Kidney (tissue), 14 donors: ENCODE results near the gene CPED1. TPM values are rescaled to one million over a fixed set of nuclear protein-coding genes. Genes with fewer than 3 reads are reported as not detected.
"Not testable (repeated sequence)": the region's sequence is repeated elsewhere in the genome, so short reads cannot be mapped to it uniquely, and the experiment has no call there.

Experiments
- DNase-seq, 5 donors: peaks; one replicate each; pipeline ENCODE4 v3.0.0-alpha.2; 2013 to 2020
- FAIRE-seq: peaks from 2 replicates; lab custom pipeline; 2012; peaks lifted over from hg19 to GRCh38; lab: Jason Lieb, UNC
- H3K27ac ChIP-seq, 2 donors: one replicate each; pipeline ENCODE4 v1.7.0; 2013; ENCODE audit warnings: low read depth in 2 of 2, low read length in 2 of 2, inconsistent platforms in 1 of 2
- H3K27me3 ChIP-seq: one replicate; pipeline ENCODE4 v1.7.1; 2013; ENCODE audit warnings: low read length, inconsistent platforms; ENCODE audit not compliant: control insufficient read depth, insufficient read depth
- H3K36me3 ChIP-seq, 3 donors: one replicate each; pipeline versions ENCODE4 v1.7.0 to v1.7.1; 2013; ENCODE audit warnings: low read length in 3 of 3, control low read depth in 1 of 3, inconsistent platforms in 1 of 3; ENCODE audit not compliant: insufficient read depth in 3 of 3, control insufficient read depth in 2 of 3
- H3K4me1 ChIP-seq, 3 donors: one replicate each; pipeline versions ENCODE4 v1.7.0 to v1.7.1; 2013; ENCODE audit warnings: low read length in 3 of 3, inconsistent platforms in 1 of 3, low read depth in 1 of 3; ENCODE audit not compliant: control insufficient read depth in 2 of 3, insufficient read depth in 2 of 3
- H3K4me3 ChIP-seq, 3 donors: one replicate each; pipeline versions ENCODE4 v1.7.0 to v1.8.1; 2013; ENCODE audit warnings: low read length in 3 of 3, control low read depth in 1 of 3, inconsistent platforms in 1 of 3
- H3K9ac ChIP-seq, 3 donors: one replicate each; pipeline versions ENCODE4 v1.7.0 to v1.7.1; 2013; ENCODE audit warnings: low read length in 3 of 3, control low read depth in 1 of 3, inconsistent platforms in 1 of 3
- H3K9me3 ChIP-seq, 3 donors: one replicate each; pipeline versions ENCODE4 v1.7.0 to v1.7.1; 2013; ENCODE audit warnings: low read length in 3 of 3, control low read depth in 1 of 3, inconsistent platforms in 1 of 3; ENCODE audit not compliant: control insufficient read depth in 2 of 3, insufficient read depth in 1 of 3
- CTCF ChIP-seq: IDR thresholded peaks from 3 replicates; pipeline ENCODE4 v1.5.1; 2012; ENCODE audit warnings: mild to moderate bottlenecking, moderate library complexity, borderline replicate concordance; ENCODE audit not compliant: insufficient read depth; ENCODE audit errors: extremely low read depth
- intact Hi-C: fragments of 100-400 bp; cut with DNase I; formaldehyde crosslinking; loops from one replicate; pipeline ENCODE4 v1.11.1; 2022
- polyA plus RNA-seq: library from polyadenylated mRNA; stranded (reverse); fragments of 350-450 nt; fragmentation: Illumina TruSeq; extraction: RNeasy Lipid Tissue Mini Kit (QIAGEN cat#74804); gene quantifications from one replicate; pipeline ENCODE4 v1.2.3, GENCODE V29; 2014; ENCODE audit warnings: low read depth, low replicate concordance; ENCODE audit not compliant: insufficient read depth
- total RNA-seq: library from RNA; stranded (reverse); fragmentation: NEBNext Ultra II Directional; extraction: Animal tissue kit (Norgen Biotek cat#: 25700); gene quantifications from one replicate; pipeline ENCODE4 v1.2.1, GENCODE V29; 2021
- donor health status: control.
- donor health status: control.
- donor health status: control.
- donor health status: control.
- donor health status: control.
- donor health status: DM: yes; HTN: yes; CAD: no.
- donor health status: Normal renal cell carcinoma (clear cell type).

CPED1 gene
- total and polyA plus RNA-seq, 2 donors from 2014 or later = 2.9 to 16.9 TPM

GRCh38 chr7:120979765-120980499 lies 8.6 kb upstream of the CPED1 start:
- DNase-seq (no peak), FAIRE-seq (no peak)
- Histone ChIP-seq H3K9ac (no peak overlapping the region), H3K27me3 (no peaks in the 10 kb centered on the region), H3K4me1 (no peaks in the 10 kb centered on the region), H3K9me3 (no peaks in the 10 kb centered on the region), H3K4me3 (no peak overlapping the region), H3K36me3 (peaks cover 0 to 4% (median 2%) of the 10 kb centered on the region in 3 donors), H3K27ac (no peak overlapping the region)
- intact Hi-C loops = loop anchor here (10.0 kb wide), 1 partner anchor 125 kb away; no protein-coding TSS in a partner anchor
- TF ChIP-seq CTCF = no peak

- Histone ChIP-seq H3K27me3 (no peaks in the 10 kb centered on the region), H3K9ac (no peak overlapping the region), H3K4me3 (no peak overlapping the region), H3K36me3 (peaks cover 0 to 2% (median 0%) of the 10 kb centered on the region in 3 donors), H3K27ac (no peak overlapping the region), H3K9me3 (no peaks in the 10 kb centered on the region), H3K4me1 (no peaks in the 10 kb centered on the region)
- DNase-seq (no peak), FAIRE-seq (no peak)
- intact Hi-C loops = loop anchor here (10.0 kb wide), 1 partner anchor 124 kb away; no protein-coding TSS in a partner anchor
- no peak for TF ChIP-seq CTCF
Observed at GRCh38 chr7:120981117-120981516, 7.4 kb upstream of the CPED1 start.

GRCh38 chr7:120981888-120982615 lies 6.5 kb upstream of the CPED1 start:
- Histone ChIP-seq H3K4me1 (no peaks in the 10 kb centered on the region), H3K4me3 (no peak overlapping the region), H3K36me3 (no peaks in the 10 kb centered on the region), H3K27ac (no peak overlapping the region), H3K9ac (no peak overlapping the region), H3K27me3 (no peaks in the 10 kb centered on the region), H3K9me3 (no peaks in the 10 kb centered on the region)
- TF ChIP-seq CTCF = no peak
- intact Hi-C loops = loop anchor here (10.0 kb wide), 1 partner anchor 123 kb away; no protein-coding TSS in a partner anchor
- DNase-seq = no peak
- FAIRE-seq = no peak

- H3K9me3 ChIP-seq, FAIRE-seq, H3K4me1 ChIP-seq, H3K9ac ChIP-seq, H3K27me3 ChIP-seq, H3K27ac ChIP-seq, DNase-seq, H3K4me3 ChIP-seq, H3K36me3 ChIP-seq: not testable (repeated sequence)
- intact Hi-C loops = loop anchor here (10.0 kb wide), 1 partner anchor 121 kb away; no protein-coding TSS in a partner anchor
Observed at GRCh38 chr7:120983592-120983991, 4.9 kb upstream of the CPED1 start.
